Endothelial cell of umbilical vein (primary cell): ENCODE measurements around the gene MEI1. TPM values are rescaled to one million over a fixed set of nuclear protein-coding genes. Genes with fewer than 3 reads are reported as not detected.

Source experiments
- BruUV-seq: library from RNA; stranded (reverse); fragments of 400-500 nt; replicated peaks from 2 replicates; lab custom pipeline; 2021; lab: Mats Ljungman, UMichigan
- CTCF ChIA-PET: fragments of 300-600, 350-600 bp; sonication (Branson Sonifier 250); formaldehyde crosslinking; loops from one replicate; lab custom pipeline; 2021; ENCODE audit warnings: antibody characterized with exemption, inconsistent platforms; lab: Charles Lee
- POLR2A ChIA-PET: fragments of 300-600, 350-600 bp; sonication (Branson Sonifier 250); formaldehyde crosslinking; loops from one replicate; lab custom pipeline; 2021; ENCODE audit warnings: antibody characterized with exemption, inconsistent platforms; lab: Charles Lee
- DNase-seq: peaks from one replicate; pipeline ENCODE4 v3.0.0-alpha.2; 2011; ENCODE audit warnings: low read depth, low spot score
- FAIRE-seq: peaks from 2 replicates; lab custom pipeline; 2011; peaks lifted over from hg19 to GRCh38; lab: Jason Lieb, UNC
- H2AFZ ChIP-seq: 2 replicates; pipeline ENCODE4 v1.6.0; 2012; ENCODE audit warnings: low read depth, low read length, control low read depth, inconsistent platforms
- H3K27ac ChIP-seq: 2 replicates; pipeline ENCODE4 v1.5.1; 2011; ENCODE audit warnings: low read depth, mild to moderate bottlenecking, control low read depth, low read length, moderate library complexity; ENCODE audit not compliant: insufficient read depth
- H3K27me3 ChIP-seq, 2 experiments: 2 replicates each; pipeline versions ENCODE4 v1.6.0 to v1.6.1; 2011; ENCODE audit warnings: low read length in 2 of 2, mixed read lengths in 1 of 2; ENCODE audit not compliant: control insufficient read depth in 2 of 2, insufficient read depth in 2 of 2
- H3K36me3 ChIP-seq, 2 experiments: 2 replicates in 1 of 2; 3 replicates in 1 of 2; pipeline ENCODE4 v1.5.1; 2011; ENCODE audit warnings: low read length in 2 of 2, mild to moderate bottlenecking in 1 of 2, moderate library complexity in 1 of 2; ENCODE audit not compliant: control insufficient read depth in 2 of 2, insufficient read depth in 2 of 2; ENCODE audit errors: extremely low read depth in 1 of 2
- H3K4me1 ChIP-seq: 3 replicates; pipeline ENCODE4 v1.5.1; 2011; ENCODE audit warnings: mild to moderate bottlenecking, low read length; ENCODE audit not compliant: control insufficient read depth, insufficient read depth; ENCODE audit errors: extremely low read depth
- H3K4me2 ChIP-seq: 2 replicates; pipeline ENCODE4 v1.6.1; 2011; ENCODE audit warnings: low read length, control low read depth, mixed read lengths; ENCODE audit not compliant: insufficient read depth
- H3K4me3 ChIP-seq, 3 experiments: fragments of 200-600 bp in 1 of 3; sonication (generic), shearing (Covaris generic) in 1 of 3; replicated peaks in 1 of 3; 2 replicates each; pipeline ENCODE4 v1.5.1; 2011 to 2016; ENCODE audit warnings: control low read depth in 3 of 3, low read length in 3 of 3, mild to moderate bottlenecking in 2 of 3, inconsistent platforms in 1 of 3, low read depth in 1 of 3, moderate library complexity in 1 of 3; ENCODE audit not compliant: insufficient read depth in 1 of 3
- H3K79me2 ChIP-seq: 2 replicates; pipeline ENCODE4 v1.6.0; 2012; ENCODE audit warnings: low read length, inconsistent platforms; ENCODE audit not compliant: control insufficient read depth, insufficient read depth
- H3K9ac ChIP-seq: replicated peaks from 2 replicates; pipeline ENCODE3; 2011; ENCODE audit warnings: low read length, control low read depth; ENCODE audit not compliant: insufficient read depth; ENCODE audit errors: extremely low read depth
- H3K9me1 ChIP-seq: replicated peaks from 3 replicates; pipeline ENCODE4 v1.6.0; 2011; ENCODE audit warnings: mild to moderate bottlenecking, low read length; ENCODE audit not compliant: control insufficient read depth, insufficient read depth; ENCODE audit errors: extremely low read depth
- H3K9me3 ChIP-seq: replicated peaks from 2 replicates; pipeline ENCODE4 v1.5.1; 2012; ENCODE audit warnings: low read length, inconsistent platforms; ENCODE audit not compliant: control insufficient read depth, insufficient read depth
- H4K20me1 ChIP-seq: replicated peaks from 2 replicates; pipeline ENCODE3; 2011; ENCODE audit warnings: mild to moderate bottlenecking, low read length; ENCODE audit not compliant: control insufficient read depth, insufficient read depth; ENCODE audit errors: extremely low read depth
- EZH2 ChIP-seq: IDR thresholded peaks from 2 replicates; pipeline ENCODE4 v1.6.1; 2012; ENCODE audit warnings: borderline replicate concordance, low read depth, mild to moderate bottlenecking, moderate library complexity, low read length, inconsistent platforms; ENCODE audit not compliant: severe bottlenecking
- FOS ChIP-seq: IDR thresholded peaks from 2 replicates; pipeline ENCODE4 v1.6.1; 2011; ENCODE audit warnings: mild to moderate bottlenecking, low read length, moderate library complexity, borderline replicate concordance; ENCODE audit not compliant: insufficient read depth
- GATA2 ChIP-seq: IDR thresholded peaks from 2 replicates; pipeline ENCODE4 v1.7.0; 2011; ENCODE audit warnings: low read depth, mild to moderate bottlenecking, moderate library complexity, mixed read lengths, low read length; ENCODE audit not compliant: insufficient read length, insufficient read depth
- JUN ChIP-seq: IDR thresholded peaks from 2 replicates; pipeline ENCODE4 v1.6.1; 2011; ENCODE audit warnings: borderline replicate concordance, low read depth; ENCODE audit not compliant: insufficient read length, insufficient read depth
- MAX ChIP-seq: IDR thresholded peaks from 2 replicates; pipeline ENCODE4 v1.6.1; 2011; ENCODE audit not compliant: insufficient read depth, insufficient read length
- MYC ChIP-seq: IDR thresholded peaks from one replicate; pipeline ENCODE4 v1.6.1; 2011; ENCODE audit warnings: mild to moderate bottlenecking, low read depth, low read length
- POLR2A ChIP-seq: IDR thresholded peaks from 2 replicates; pipeline ENCODE4 v1.6.1; 2012; ENCODE audit warnings: low read depth, mild to moderate bottlenecking, control low read depth, low read length
- POLR2AphosphoS5 ChIP-seq: IDR thresholded peaks from 2 replicates; pipeline ENCODE4 v1.6.1; 2012; ENCODE audit warnings: low read depth, mild to moderate bottlenecking, control low read depth, low read length, moderate library complexity; ENCODE audit not compliant: insufficient read depth
- dilution Hi-C: fragments of 300-500 bp; cut with MboI; formaldehyde crosslinking; loops from one replicate; pipeline ENCODE4 v1.15.0; 2019; ENCODE audit warnings: low sequenced_read_pairs; ENCODE audit not compliant: extremely low pct_ligation_motif_present
- intact Hi-C: fragments of 100-400 bp; cut with micrococcal nuclease; formaldehyde crosslinking; loops from one replicate; pipeline ENCODE4 v1.10.0; 2022
- polyA plus RNA-seq, 4 experiments: library from polyadenylated mRNA; depleted of rRNA in 3 of 4; stranded (reverse) in 3 of 4; unstranded in 1 of 4; fragments of >200 nt; gene quantifications; 2 replicates each; pipeline versions ENCODE4 v1.2.1 to v1.2.3, GENCODE V29; 2011 to 2012; ENCODE audit warnings: missing spikeins in 1 of 4
- total RNA-seq: library from RNA; stranded (reverse); gene quantifications from 2 replicates; pipeline ENCODE4 v1.2.3, GENCODE V29; 2021
- TF ChIP-seq, protein P1 (sequence below), 2 donors: IDR thresholded peaks; 1 replicate in 1 of 2; 2 replicates in 1 of 2; pipeline ENCODE4 v1.5.1; 2011; ENCODE audit warnings: low read length in 2 of 2, mild to moderate bottlenecking in 2 of 2, moderate library complexity in 2 of 2, control low read depth in 1 of 2, inconsistent platforms in 1 of 2, low read depth in 1 of 2; ENCODE audit not compliant: insufficient read depth in 1 of 2; ENCODE audit errors: extremely low read depth in 1 of 2

The MEI1 gene
- total and polyA plus RNA-seq, 2 donors (not counting 3 experiments of a cell fraction or from before 2014, with no cell fraction given): 1.5 to 1.9 TPM

DNA sequence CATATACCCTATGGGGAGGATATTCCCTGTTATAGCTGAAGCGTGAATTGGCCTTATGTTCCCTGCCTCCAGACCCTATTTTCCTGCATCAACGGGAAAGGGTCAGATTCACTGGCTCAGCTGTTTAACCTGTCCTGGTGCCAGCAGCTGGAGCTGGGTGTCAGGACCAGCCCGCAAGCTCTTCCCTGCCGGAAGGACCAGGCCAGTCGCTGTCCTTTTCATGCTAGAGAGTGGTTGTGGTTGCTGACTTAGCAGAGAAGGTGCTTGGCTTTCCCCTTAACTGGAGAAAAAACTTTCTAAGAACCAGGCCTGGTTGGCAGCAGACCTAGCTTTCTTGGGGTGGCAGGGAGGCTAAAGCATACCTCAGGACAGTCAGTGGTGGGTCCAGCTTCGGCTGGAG is 128.4 kb downstream of the MEI1 start:
- POLR2A ChIA-PET: no interaction called here
- intact Hi-C loops (no loop called here), dilution Hi-C loops (no loop called here)
- no peak overlapping the region for H3K27ac ChIP-seq
- TF ChIP-seq POLR2A: no peak
- TF ChIP-seq GATA2: no peak
- TF ChIP-seq MYC: no peak
- TF ChIP-seq POLR2AphosphoS5: no peak
- TF ChIP-seq MAX: no peak
- TF ChIP-seq EZH2: no peak
- no peak for TF ChIP-seq FOS
- no peak for TF ChIP-seq JUN
- TF ChIP-seq, protein P1, sequence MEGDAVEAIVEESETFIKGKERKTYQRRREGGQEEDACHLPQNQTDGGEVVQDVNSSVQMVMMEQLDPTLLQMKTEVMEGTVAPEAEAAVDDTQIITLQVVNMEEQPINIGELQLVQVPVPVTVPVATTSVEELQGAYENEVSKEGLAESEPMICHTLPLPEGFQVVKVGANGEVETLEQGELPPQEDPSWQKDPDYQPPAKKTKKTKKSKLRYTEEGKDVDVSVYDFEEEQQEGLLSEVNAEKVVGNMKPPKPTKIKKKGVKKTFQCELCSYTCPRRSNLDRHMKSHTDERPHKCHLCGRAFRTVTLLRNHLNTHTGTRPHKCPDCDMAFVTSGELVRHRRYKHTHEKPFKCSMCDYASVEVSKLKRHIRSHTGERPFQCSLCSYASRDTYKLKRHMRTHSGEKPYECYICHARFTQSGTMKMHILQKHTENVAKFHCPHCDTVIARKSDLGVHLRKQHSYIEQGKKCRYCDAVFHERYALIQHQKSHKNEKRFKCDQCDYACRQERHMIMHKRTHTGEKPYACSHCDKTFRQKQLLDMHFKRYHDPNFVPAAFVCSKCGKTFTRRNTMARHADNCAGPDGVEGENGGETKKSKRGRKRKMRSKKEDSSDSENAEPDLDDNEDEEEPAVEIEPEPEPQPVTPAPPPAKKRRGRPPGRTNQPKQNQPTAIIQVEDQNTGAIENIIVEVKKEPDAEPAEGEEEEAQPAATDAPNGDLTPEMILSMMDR (IDR thresholded peaks at IDR 0.05; ENCODE audit: extremely low read depth in 1 of 2, insufficient read depth in 1 of 2, low read depth in 1 of 2, low read length in 2 of 2): no peak
- H3K27me3 ChIP-seq: no peaks in the 10 kb centered on the region
- no peaks in the 10 kb centered on the region for H3K9me1 ChIP-seq
- no peaks in the 10 kb centered on the region for H3K9me3 ChIP-seq
- no peak overlapping the region for H3K4me3 ChIP-seq
- no peak overlapping the region for H3K9ac ChIP-seq
- H3K4me1 ChIP-seq: peaks cover 11% of the 10 kb centered on the region
- FAIRE-seq: no peak
- CTCF ChIA-PET: interaction anchor here (0.9 to 1.4 kb wide), 2 partner anchors 9 to 113 kb away, joined by 3 to 10 read pairs; no protein-coding TSS in a partner anchor
- no TSS peak for BruUV-seq
- H2AFZ ChIP-seq: no peak overlapping the region
- no peak overlapping the region for H3K4me2 ChIP-seq
- no peak for DNase-seq
- H3K79me2 ChIP-seq: no peaks in the 10 kb centered on the region
- no peaks in the 10 kb centered on the region for H4K20me1 ChIP-seq
- H3K36me3 ChIP-seq: no peaks in the 10 kb centered on the region
